Fibroblast of upper back skin (primary cell): Measurements from ENCODE around the gene MPO.

ENCODE experiments used
- DNase-seq: peaks from one replicate; pipeline ENCODE4 v3.0.0-alpha.2; 2013

MPO gene

GRCh38 chr17:58262149-58262548, 18.6 kb downstream of the MPO start:
- no peak for DNase-seq

- DNase-seq = no peak
These were observed 25.9 kb downstream of the MPO start for GRCh38 chr17:58254803-58255202.

GRCh38 chr17:58253082-58253481, 27.7 kb downstream of the MPO start:
- no peak for DNase-seq

- DNase-seq = no peak
These were observed 28.6 kb downstream of the MPO start for GRCh38 chr17:58252141-58252540.

- DNase-seq = no peak
These were observed 30.3 kb downstream of the MPO start for GRCh38 chr17:58250344-58251011.

- DNase-seq = peak; percentile 43
These were observed 31.2 kb downstream of the MPO start for GRCh38 chr17:58249270-58250133.

GRCh38 chr17:58248955-58249269, 31.8 kb downstream of the MPO start:
- no peak for DNase-seq

GRCh38 chr17:58247511-58248363, 33.0 kb downstream of the MPO start:
- DNase-seq = no peak

GRCh38 chr17:58246781-58247180, 34.0 kb downstream of the MPO start:
- DNase-seq = no peak

- no peak for DNase-seq
These were observed 34.5 kb downstream of the MPO start for GRCh38 chr17:58246104-58246740.

GRCh38 chr17:58245428-58246103, 35.2 kb downstream of the MPO start:
- peak; percentile 18 for DNase-seq

GRCh38 chr17:58244963-58245362, 35.8 kb downstream of the MPO start:
- DNase-seq = no peak

- DNase-seq = no peak
These were observed 38.5 kb downstream of the MPO start for GRCh38 chr17:58242171-58242784.

GRCh38 chr17:58239987-58240386, 40.7 kb downstream of the MPO start:
- no peak for DNase-seq

- no peak for DNase-seq
These were observed 42.5 kb downstream of the MPO start, which contains the start of gene LPO for GRCh38 chr17:58238147-58238634. Gene LPO, plus strand, starts transcription at chr17:58238584. Its CDS starts 4,396 bp downstream, at chr17:58242980.

- no peak for DNase-seq
These were observed 44.3 kb downstream of the MPO start for GRCh38 chr17:58236394-58236793.

- no peak for DNase-seq
These were observed 44.9 kb downstream of the MPO start for GRCh38 chr17:58235821-58236220.

- no peak for DNase-seq
These were observed 46.2 kb downstream of the MPO start for GRCh38 chr17:58234512-58234911.

- DNase-seq = no peak
These were observed 47.2 kb downstream of the MPO start for GRCh38 chr17:58233543-58233942.

GRCh38 chr17:58232707-58233156, 48.0 kb downstream of the MPO start:
- DNase-seq = peak; percentile 82

- peak; percentile 69 for DNase-seq
These were observed 49.1 kb downstream of the MPO start for GRCh38 chr17:58231641-58232040.

- no peak for DNase-seq
These were observed 50.9 kb downstream of the MPO start for GRCh38 chr17:58229881-58230280.
